ENCODE results near the gene DPPA2.

- no peak for TF ChIP-seq POLR2AphosphoS5 (IDR thresholded peaks at IDR 0.05; ENCODE audit: low read depth, low read length)
- no peak for TF ChIP-seq POLR2A (IDR thresholded peaks at IDR 0.05; ENCODE audit: low read depth, low read length)
- no peak for TF ChIP-seq SPI1 (IDR thresholded peaks at IDR 0.05; ENCODE audit: low read depth, low read length)
- TF ChIP-seq PAX5 (IDR thresholded peaks at IDR 0.05; ENCODE audit: insufficient read depth, low read length, severe bottlenecking) = no peak
- TF ChIP-seq TAF1 (IDR thresholded peaks at IDR 0.05; ENCODE audit: low read depth, low read length) = no peak
These were observed 40.5 kb downstream of the DPPA2 start for GRCh38 chr3:109275702-109276293.
